ENCODE results near the gene WDR5B. TPM values are rescaled to one million over a fixed set of nuclear protein-coding genes. Genes with fewer than 3 reads are reported as not detected.

Gene WDR5B
- polyA plus RNA-seq, 1 experiment, result 2.8 TPM

DNA sequence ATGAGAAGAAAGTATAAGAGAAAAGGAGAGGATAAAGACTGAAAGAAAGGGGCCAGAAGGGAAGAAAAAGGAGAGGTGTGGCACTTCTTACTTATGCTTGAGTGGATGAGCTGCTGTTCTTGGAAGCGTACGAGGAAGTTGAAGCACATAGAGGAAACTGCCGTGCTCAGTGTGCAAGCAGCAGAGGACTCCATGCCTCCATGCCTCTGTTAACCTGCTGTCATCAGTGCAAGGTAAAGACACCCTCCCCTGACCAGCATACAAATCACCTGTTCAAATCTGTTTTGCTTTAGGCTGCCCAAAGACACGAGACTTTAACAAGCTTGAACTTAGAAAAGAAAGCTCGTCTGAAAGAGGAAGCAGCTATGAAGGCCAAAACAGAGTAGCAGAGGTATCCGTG is 6.4 kb downstream of the WDR5B start:
- H3K36me3 ChIP-seq (ENCODE audit: control insufficient read depth, insufficient read depth, low read length), result peaks cover 1% of the 10 kb centered on the region; the same call in 1 of the 2 replicates
- H3K27me3 ChIP-seq (ENCODE audit: control insufficient read depth, insufficient read depth, low read length), result no peaks in the 10 kb centered on the region
- ChIA-PET POLR2A (no interaction called here), CTCF (interaction anchor here (0.6 to 1.9 kb wide), 3 partner anchors 16 to 973 kb away, joined by 3 to 7 read pairs (median 3); no protein-coding TSS in a partner anchor)
- TF ChIP-seq, protein P1, sequence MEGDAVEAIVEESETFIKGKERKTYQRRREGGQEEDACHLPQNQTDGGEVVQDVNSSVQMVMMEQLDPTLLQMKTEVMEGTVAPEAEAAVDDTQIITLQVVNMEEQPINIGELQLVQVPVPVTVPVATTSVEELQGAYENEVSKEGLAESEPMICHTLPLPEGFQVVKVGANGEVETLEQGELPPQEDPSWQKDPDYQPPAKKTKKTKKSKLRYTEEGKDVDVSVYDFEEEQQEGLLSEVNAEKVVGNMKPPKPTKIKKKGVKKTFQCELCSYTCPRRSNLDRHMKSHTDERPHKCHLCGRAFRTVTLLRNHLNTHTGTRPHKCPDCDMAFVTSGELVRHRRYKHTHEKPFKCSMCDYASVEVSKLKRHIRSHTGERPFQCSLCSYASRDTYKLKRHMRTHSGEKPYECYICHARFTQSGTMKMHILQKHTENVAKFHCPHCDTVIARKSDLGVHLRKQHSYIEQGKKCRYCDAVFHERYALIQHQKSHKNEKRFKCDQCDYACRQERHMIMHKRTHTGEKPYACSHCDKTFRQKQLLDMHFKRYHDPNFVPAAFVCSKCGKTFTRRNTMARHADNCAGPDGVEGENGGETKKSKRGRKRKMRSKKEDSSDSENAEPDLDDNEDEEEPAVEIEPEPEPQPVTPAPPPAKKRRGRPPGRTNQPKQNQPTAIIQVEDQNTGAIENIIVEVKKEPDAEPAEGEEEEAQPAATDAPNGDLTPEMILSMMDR (IDR thresholded peaks at IDR 0.05; ENCODE audit: insufficient read depth, low read depth, low read length), result no peak
- DNase-seq (ENCODE audit: low read depth), result no peak
- no peak overlapping the region for H3K4me3 ChIP-seq (ENCODE audit: low read depth, low read length)

DNA sequence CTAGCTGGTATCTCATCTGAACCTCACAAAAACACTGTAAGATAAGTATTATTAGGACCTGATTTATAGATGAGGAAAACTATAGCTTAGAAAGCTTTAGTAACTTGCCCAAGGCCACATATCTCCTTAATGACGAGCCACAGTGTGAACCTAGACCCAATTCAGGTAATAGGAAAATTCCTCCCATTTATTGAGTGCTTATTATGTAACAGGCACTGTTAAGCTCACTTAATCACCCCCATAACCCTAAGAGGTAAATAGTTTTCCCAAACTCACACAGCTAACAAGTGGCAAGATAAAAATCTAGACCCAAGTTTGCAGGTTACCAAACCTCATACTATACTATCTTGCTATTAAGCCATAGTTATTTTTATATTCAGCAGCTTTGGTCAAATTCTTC is 7.9 kb downstream of the WDR5B start:
- no peak overlapping the region for H3K4me3 ChIP-seq (ENCODE audit: low read depth, low read length)
- peaks cover 1% of the 10 kb centered on the region; the same call in 1 of the 2 replicates for H3K36me3 ChIP-seq (ENCODE audit: control insufficient read depth, insufficient read depth, low read length)
- no peaks in the 10 kb centered on the region for H3K27me3 ChIP-seq (ENCODE audit: control insufficient read depth, insufficient read depth, low read length)
- ChIA-PET CTCF (interaction anchor here (0.7 to 1.9 kb wide), 3 partner anchors 15 to 271 kb away, joined by 3 to 7 read pairs (median 3); no protein-coding TSS in a partner anchor), POLR2A (no interaction called here)
- DNase-seq (ENCODE audit: low read depth), result no peak
- TF ChIP-seq, protein P1 (IDR thresholded peaks at IDR 0.05; ENCODE audit: insufficient read depth, low read depth, low read length), result no peak

DNA sequence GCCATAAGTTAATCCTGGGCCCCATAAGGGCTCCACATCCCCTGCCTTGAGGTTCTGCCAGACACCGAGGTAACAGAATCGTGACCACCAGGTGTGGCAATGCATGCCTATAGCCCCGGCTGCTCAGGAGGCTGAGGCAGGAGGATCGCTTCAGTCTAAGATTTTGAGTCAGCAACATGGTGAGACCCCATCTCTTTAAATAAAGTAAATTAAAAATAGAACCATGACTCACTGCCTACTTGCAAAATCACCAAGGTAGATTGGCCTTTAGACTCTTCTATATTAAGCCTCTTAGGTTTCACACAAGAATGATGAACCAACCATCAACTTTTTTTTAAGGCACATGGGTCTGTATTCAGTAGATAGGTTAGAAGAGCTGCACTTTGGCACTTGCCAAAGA is 9.7 kb downstream of the WDR5B start:
- DNase-seq (ENCODE audit: low read depth), result no peak
- ChIA-PET CTCF (interaction anchor here (1.7 to 1.8 kb wide), 2 partner anchors 9 to 13 kb away, joined by 5 to 10 read pairs; no protein-coding TSS in a partner anchor), POLR2A (no interaction called here)
- Histone ChIP-seq H3K4me3 (ENCODE audit: low read depth, low read length) (no peak overlapping the region), H3K36me3 (ENCODE audit: control insufficient read depth, insufficient read depth, low read length) (0 out of 2 replicates have a peak, but pooled peaks cover 1% of the 10 kb centered on the region), H3K27me3 (ENCODE audit: control insufficient read depth, insufficient read depth, low read length) (no peaks in the 10 kb centered on the region)
- TF ChIP-seq, protein P1 (IDR thresholded peaks at IDR 0.05; ENCODE audit: insufficient read depth, low read depth, low read length), result no peak

DNA sequence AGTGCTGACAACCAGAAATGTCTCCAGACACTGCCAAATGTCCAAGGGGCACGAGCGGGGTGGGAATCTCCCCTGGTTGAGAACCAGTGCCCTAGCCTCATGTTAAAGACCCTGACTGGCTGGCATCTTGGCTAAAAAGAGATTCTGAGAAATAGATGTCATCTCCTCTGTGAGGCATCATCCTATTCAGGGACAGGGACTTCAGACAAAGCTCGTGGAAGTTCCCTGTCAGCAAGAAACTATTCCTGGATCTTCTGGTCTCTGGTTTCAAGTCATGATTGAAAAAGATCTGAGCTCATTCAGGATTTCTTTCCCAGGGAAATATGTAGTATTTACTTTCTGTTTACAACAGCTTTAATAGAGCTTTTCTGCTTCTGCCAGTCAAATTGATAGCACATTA is 10.8 kb downstream of the WDR5B start:
- TF ChIP-seq, protein P1 (IDR thresholded peaks at IDR 0.05; ENCODE audit: insufficient read depth, low read depth, low read length), result no peak
- CTCF ChIA-PET, result interaction anchor here (1.7 to 1.8 kb wide), 2 partner anchors 10 to 12 kb away, joined by 5 to 10 read pairs; no protein-coding TSS in a partner anchor
- Histone ChIP-seq H3K27me3 (ENCODE audit: control insufficient read depth, insufficient read depth, low read length) (no peaks in the 10 kb centered on the region), H3K4me3 (ENCODE audit: low read depth, low read length) (no peak overlapping the region), H3K36me3 (ENCODE audit: control insufficient read depth, insufficient read depth, low read length) (0 out of 2 replicates have a peak, but pooled peaks cover 1% of the 10 kb centered on the region)
- no peak for DNase-seq (ENCODE audit: low read depth)
- POLR2A ChIA-PET, result no interaction called here

DNA sequence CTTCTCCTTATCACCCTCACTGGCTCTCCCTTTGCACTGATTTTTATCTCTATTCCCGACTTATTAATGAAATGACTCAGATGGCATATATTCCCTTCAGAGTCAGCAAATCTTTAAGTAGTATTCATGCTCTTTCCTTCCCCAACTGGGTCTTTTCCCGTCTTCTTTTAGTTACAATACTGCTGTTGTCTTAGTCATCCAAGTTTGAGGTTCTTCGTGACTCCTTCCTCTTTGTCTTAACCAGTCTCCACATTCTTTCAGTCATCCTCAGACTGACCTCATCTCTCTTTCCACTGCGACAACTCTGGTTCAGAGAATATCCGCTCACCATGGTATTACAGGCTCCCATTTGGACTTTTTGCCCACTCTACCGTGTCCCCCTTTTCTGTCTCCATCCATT is 12.4 kb downstream of the WDR5B start:
- no peak for DNase-seq (ENCODE audit: low read depth)
- Histone ChIP-seq H3K27me3 (ENCODE audit: control insufficient read depth, insufficient read depth, low read length) (no peaks in the 10 kb centered on the region), H3K36me3 (ENCODE audit: control insufficient read depth, insufficient read depth, low read length) (0 out of 2 replicates have a peak, but pooled peaks cover 1% of the 10 kb centered on the region), H3K4me3 (ENCODE audit: low read depth, low read length) (no peak overlapping the region)
- ChIA-PET CTCF (no interaction called here), POLR2A (no interaction called here)
- TF ChIP-seq, protein P1 (IDR thresholded peaks at IDR 0.05; ENCODE audit: insufficient read depth, low read depth, low read length), result no peak

All from BJ (cell line).